Hematopoietic multipotent progenitor cell (in vitro differentiated cells): Measurements from ENCODE around the gene TRAF3. TPM values are rescaled to one million over a fixed set of nuclear protein-coding genes. Genes with fewer than 3 reads are reported as not detected.
"Not testable (repeated sequence)": the region's sequence is repeated elsewhere in the genome, so short reads cannot be mapped to it uniquely, and the experiment has no call there.

Experiments used
- DNase-seq, 3 donors: peaks; one replicate each; pipeline ENCODE4 v3.0.0-alpha.2; 2011 to 2015; ENCODE audit warnings: low read depth in 2 of 3, low spot score in 2 of 3
- total RNA-seq: library from RNA; depleted of rRNA; stranded (reverse); fragments of >200 nt; gene quantifications from one replicate; pipeline ENCODE4 v1.2.3, GENCODE V29; 2012

TRAF3 gene
- total RNA-seq, 1 donor: 10.5 TPM

DNA sequence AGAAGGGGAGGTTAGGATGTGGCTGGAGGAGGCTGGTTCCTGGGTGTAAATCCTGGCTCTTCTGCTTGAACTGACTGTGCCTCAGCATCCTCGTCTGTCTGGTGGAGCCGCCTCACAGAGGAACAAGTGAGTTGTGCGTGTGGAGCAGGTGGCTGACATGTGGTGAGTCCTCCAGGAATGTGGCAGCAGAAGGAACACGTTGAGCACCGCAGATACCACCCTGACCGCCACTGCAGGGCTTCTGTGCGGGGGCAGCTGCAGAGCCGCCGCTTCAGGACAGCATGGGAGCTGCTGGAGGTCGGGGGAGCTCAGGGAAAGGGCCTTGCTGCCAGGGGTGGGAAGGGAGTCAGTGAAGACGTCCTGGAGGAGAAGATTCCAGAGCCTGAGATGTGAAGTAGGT, 48.9 kb downstream of the TRAF3 start:
- no peak for DNase-seq

DNA sequence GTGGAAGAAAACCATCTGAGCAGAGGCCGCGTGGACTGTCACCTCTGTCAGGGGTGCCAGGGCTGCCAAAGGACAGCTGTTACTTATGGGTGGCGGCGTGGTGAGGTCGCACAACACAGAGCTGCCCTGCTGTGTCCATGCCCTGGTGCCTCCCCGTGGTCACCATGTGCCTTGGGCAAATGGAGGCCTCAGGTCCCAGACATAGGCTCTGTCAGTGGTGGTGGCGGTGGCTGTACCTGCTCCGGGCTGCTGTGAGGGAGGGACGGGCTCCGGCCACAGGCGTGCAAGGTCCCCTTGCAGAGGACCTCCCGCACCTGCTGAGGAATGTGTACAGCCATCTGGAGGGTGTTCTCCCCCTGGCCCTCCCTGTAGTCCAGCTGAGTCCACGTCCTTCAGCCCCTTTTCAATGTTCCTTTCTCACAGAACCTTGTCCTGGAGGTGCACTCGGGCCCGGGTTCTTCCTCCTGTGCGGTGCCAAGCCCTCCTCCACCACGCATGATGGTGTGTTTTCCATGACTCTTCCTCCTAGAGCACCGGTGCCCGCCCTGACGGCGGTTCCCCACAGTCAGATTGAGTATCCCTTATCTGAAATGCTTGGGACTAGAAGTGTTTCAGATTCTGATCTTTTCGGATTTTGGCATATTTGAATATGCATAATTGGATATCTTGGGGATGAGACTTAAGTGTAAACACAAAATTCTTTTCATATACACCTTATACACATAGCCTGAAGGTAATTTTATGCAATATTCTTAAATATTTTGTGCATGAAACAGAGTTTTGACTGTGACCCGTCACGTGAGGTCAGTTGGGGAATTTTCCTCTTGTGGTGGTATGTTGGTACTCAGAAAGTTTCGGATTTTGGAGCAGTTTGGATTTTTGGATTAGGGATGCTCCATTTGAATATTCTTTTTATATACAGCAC, 49.8 kb downstream of the TRAF3 start:
- no peak for DNase-seq

DNA sequence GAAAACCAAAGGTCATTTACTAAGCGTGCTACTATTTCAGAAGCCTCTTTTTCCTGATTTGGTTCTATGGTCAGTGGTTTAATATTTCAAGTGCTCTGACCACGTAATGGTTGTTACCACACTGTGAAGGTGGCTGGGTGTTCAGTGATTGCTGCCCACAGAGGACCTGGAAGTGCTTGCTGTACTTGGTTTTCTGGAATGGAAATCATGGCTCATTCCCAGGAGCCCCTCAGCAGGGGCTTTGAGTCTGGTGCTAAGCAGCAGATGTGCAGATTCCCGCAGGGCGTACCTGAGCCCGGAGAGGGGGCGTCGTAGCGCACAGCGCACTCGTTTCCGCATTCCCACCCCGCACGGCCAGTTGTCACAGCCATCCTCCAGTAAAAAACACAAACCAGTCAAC, 50.5 kb downstream of the TRAF3 start:
- no peak for DNase-seq

GRCh38 chr14:102828151-102828550, 50.9 kb downstream of the TRAF3 start:
- DNase-seq: no peak

DNA sequence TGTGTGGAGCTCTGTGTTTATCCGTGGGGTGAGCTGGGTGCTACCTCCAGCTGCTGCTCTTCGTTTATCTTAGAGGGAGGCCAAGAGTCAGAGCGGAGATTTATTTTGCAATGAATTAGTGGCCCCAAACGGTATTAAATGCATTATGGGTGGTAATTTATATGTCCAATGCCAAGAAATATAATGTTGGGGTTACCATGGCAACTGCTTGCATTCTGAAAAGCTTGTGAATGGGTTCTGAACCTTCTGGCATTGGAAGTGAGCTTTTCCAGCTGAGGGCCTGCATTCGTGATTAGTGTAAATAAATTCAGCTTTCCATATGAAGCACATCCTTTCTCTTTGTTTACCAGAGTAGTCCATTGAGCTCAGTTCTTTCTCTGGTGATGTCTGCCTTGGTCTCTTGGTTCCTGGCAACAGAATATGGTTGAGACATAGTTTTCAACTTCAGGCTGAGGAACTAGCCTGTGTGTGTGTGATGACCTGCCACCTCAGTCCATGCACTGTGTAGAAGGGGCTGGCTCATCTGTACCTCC, 51.8 kb downstream of the TRAF3 start:
- DNase-seq: no peak

- DNase-seq: no peak
Measured at GRCh38 chr14:102830474-102831045, 53.3 kb downstream of the TRAF3 start.

DNA sequence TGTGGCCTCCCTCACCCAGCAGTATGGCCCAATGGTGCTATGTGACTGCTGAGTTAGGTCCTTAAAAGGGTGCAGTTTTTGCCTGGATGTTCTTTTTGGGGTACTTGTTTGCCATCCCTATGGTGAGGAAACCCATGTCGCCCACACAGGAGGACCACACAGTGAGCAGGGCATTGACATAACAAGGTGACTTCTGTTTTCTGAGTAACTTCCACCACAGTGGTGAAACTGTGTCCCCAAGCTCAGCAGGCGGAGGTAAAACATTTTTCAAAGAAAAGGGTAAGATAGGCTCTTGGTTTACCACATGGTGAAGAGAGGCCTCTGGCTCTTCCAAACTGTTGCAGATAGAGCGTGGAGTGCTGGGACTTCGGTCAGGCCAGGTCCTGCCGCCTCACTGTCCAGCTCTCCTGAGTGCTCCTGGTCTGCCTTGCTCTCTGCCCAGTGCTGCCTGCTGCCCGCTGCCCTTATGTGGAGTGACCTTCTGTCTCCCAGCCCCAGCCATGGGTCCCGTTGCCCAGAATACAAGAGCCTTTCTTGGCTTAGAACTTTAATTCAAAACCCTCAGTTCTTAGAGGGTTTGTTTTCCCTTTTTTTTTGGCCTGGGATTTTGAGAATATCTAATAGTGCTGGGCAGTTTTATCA, 54.0 kb downstream of the TRAF3 start:
- DNase-seq: no peak

DNA sequence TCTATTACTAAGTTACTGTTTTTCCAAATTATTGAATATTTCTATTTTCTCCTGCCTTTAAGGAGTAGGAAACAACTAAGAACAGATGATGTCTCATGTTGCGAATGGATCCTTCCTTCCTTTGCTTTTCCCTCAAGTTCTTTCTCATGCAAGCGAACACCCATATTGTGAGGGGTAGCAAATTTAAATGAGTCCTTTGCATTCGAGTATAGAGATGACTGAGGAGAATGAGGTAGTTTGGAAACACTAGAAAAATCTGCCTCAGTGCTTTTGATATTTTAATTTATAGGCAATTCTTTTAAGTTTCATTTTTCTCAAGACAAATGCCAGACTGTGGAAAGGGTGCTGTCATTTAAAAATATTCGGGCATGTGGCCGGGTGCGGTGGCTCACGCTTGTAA, 56.1 kb downstream of the TRAF3 start:
- no peak for DNase-seq

GRCh38 chr14:102833991-102834390, 56.7 kb downstream of the TRAF3 start:
- no peak for DNase-seq

- DNase-seq: no peak
Measured at GRCh38 chr14:102835959-102836358, 58.7 kb downstream of the TRAF3 start.

- not testable (repeated sequence) for DNase-seq
Measured at GRCh38 chr14:102837120-102837519, 59.9 kb downstream of the TRAF3 start.

DNA sequence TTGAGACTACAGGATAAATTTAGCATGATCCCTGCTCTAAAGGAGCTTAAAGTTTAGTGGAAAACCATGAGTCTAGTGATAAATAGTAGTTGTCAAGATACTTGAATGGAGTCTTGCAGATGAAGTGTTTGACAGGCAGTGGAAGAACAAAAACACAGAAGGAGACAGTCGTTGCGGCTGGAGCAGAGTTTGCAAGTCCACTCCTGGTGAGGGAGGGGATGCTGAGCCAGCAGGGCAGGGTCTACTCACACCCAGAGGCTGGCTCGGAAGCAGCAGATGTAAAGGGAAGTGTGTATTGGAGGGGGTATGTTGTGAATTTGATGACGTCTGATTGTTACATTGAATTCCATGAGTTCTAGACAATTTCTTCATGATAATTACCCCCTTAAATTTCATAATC, 61.3 kb downstream of the TRAF3 start:
- DNase-seq: no peak

GRCh38 chr14:102840115-102840514, 62.9 kb downstream of the TRAF3 start:
- no peak for DNase-seq

- peak in 2 of 3 donors; percentile 15 to 22 for DNase-seq
Measured at GRCh38 chr14:102840771-102841528, 63.7 kb downstream of the TRAF3 start.

GRCh38 chr14:102848830-102849525, 71.7 kb downstream of the TRAF3 start:
- DNase-seq: peak in 1 of 3 donors; percentile 9

DNA sequence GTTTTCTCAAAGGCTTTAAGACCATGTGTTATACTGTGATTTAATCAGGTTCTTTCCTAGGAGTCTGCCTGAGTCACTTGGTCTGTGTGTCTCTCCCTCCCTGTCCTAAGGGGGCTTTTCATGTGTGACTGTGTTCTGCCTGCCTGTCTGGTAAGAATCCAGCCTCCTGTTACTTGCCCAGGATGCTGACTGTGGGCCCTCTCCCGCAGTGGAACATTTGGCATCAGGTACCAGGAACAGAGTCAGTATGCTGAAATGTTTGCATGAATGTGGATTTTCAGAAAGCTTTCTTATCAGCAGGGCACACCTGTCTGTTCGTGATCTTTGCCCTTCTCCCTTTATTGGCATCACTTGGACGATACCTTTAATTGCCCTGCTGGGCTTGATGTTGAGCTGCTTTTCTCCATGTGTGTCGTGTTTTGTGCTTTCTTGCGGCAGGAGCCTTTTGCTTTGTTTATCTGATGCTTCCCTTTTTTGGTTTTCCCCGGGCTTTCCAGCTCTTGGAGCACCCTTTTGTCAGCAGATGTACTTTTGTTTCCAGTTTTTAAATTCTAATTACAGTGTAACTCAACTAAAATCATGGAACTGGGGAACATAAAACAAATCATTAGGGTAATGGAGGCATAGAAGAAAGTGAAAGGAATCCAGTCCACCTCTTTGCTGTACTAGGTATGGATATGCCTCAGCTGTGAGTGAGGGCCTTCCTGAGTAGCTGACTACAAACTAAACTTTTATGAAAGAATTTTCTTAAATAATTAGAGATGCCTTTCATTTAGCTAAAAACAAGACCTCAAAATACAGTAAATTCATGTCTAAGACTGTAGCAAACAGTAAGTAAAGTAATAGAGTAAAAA, 72.5 kb downstream of the TRAF3 start:
- peak in 2 of 3 donors; percentile 33 to 54 for DNase-seq

DNA sequence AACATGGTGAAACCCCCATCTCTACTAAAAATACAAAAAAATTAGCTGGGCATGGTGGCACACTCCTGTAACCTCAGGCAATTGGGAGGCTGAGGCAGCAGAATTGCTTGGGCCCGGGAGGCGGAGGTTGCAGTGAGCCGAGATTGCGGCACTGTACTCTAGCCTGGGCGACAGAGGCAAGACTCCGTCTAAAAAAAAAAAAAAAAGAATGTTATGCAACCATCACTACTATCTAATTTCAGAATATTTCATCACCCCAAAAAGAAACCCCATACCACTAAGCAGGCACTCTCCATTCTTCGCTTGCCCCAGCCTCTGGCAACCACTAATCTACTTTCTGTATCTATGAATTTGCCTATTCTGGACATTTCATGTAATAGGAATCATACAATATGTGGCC, 76.4 kb downstream of the TRAF3 start:
- DNase-seq: no peak

- DNase-seq: no peak
Measured at GRCh38 chr14:102854091-102854703, 76.9 kb downstream of the TRAF3 start.

- DNase-seq: no peak
Measured at GRCh38 chr14:102856179-102856578, 78.9 kb downstream of the TRAF3 start.
